NCI-H128 (cell line): Measurements from ENCODE around the gene MAP3K7CL.
"Not testable (repeated sequence)": the region's sequence is repeated elsewhere in the genome, so short reads cannot be mapped to it uniquely, and the experiment has no call there.

ENCODE experiments used
- DNase-seq: peaks from one replicate; lab custom pipeline; 2025; ENCODE audit not compliant: unreplicated experiment; lab: John Stamatoyannopoulos, UW

MAP3K7CL gene

GRCh38 chr21:29133241-29133640, 2.8 kb downstream of the MAP3K7CL start:
- no peak for DNase-seq

- no peak for DNase-seq
These were observed 3.4 kb downstream of the MAP3K7CL start for GRCh38 chr21:29133796-29134195.

- no peak for DNase-seq
These were observed 5.0 kb downstream of the MAP3K7CL start for GRCh38 chr21:29135481-29135880.

- DNase-seq = no peak
These were observed 5.6 kb downstream of the MAP3K7CL start for GRCh38 chr21:29136033-29136432.

DNA sequence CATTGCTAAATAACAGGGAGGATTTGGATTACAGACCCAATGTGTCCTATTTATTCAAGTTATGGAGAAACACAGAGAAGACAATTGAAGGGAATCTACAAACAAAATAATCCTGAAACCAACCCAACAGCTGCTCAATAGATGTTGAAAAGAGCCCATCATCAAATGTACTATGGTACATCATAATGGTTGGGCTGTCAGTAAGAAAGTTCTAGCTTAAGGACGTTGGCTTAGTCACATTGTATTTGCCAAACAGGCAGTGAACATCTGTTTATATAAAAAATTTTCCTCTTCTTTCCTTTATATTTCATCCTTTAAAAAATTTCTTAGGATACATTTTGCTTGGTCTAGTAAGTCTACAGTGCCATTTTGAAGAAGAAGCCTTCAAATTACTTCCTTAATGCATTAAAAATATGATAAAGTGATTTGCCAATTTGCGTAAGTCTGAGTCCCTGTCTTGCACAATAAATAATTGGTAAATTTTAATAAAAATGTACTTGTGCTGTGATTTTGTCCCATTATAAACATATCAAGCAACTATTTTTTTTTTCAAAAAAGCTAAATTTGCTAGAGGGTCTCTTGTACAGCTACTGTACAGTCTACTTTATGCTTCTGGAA, 14.4 kb downstream of the MAP3K7CL start:
- DNase-seq = no peak

- no peak for DNase-seq
These were observed 14.9 kb downstream of the MAP3K7CL start for GRCh38 chr21:29145354-29145782.

GRCh38 chr21:29145852-29146453, 15.5 kb downstream of the MAP3K7CL start:
- DNase-seq = no peak

DNA sequence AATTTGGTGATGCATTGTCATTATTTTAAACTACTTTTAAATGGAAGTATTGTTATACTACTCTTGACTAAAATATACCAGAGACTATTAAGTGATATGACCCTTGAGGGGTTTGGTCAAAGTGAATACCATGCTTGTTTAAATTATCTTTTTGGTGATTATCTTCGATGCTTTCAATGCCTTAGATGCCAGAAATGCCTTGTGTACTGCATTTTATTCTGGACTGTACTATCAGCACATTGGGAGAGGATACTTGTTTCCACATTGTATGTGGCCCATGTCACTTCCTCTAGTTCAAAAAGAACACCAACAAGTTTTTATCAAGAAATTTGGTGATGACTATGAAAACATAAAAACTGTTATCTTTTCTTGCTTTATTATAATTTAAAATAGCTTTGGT, 16.3 kb downstream of the MAP3K7CL start:
- no peak for DNase-seq

GRCh38 chr21:29148530-29148929, 18.1 kb downstream of the MAP3K7CL start:
- no peak for DNase-seq

DNA sequence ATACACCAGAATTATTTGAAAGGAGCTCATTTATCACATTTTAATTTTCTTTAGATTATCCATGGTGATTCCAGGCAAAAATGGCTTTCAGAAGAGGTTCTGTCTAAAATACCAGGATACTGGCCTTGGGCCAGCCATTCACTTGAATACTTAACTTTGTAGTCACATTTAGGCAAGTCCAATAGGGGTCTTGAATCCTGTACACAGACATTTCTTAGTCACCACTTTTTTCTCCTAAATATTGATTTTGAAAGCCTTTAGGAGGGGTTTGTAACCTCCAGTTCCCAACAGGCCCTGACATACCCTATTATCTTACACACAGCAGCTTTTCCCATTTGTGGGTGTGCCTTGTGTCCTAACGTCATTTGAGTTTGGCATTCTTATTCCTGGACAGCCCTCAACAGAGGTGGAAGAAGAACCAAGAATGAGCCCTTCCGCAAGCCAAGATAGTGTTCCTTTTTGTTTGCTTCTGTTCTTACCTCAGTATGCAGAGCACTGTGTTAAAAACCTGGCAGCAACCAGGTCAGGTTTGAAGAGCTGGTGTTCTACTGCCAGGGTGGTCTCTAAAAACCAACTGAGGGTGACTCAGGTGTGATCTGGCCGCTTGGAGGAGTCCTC, 19.5 kb downstream of the MAP3K7CL start:
- DNase-seq = no peak

DNA sequence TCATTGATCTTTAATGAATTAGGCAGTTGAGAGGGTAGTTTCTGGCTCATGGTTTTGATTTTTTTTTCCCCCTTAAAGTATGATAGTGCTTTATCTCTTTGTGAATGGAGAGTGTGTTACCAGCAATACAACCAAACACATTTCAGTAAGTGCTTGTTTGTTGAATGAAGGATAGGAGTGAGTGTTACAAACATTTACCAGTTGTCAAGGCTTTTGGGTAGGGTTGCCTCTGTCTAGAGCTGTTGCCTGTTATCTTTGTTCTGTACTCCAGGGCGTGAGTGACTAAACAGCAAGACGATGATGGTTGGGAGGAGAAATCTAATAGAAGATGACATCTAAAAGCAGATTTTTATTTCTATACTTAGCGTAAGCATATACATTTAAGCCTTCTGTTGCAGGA, 21.5 kb downstream of the MAP3K7CL start:
- no peak for DNase-seq

DNA sequence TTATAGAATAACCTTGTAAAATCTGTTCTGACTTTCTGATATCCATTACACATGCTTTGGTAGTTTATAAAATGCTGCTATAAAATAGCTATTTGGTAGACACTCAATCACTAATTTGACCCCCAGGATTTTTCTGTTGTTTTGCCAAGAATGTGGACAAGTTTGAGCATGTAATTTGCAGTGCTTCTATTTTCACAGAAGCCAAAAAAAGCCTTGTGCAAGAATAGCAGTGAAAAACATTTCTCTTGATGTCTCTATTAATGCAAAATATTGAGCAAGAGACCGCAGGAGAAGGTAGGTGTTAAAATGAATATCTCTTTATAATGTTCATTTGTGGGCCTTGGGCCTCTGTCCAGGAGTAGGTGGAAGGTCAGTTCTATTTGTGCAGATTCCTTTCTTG, 22.5 kb downstream of the MAP3K7CL start:
- no peak for DNase-seq

DNA sequence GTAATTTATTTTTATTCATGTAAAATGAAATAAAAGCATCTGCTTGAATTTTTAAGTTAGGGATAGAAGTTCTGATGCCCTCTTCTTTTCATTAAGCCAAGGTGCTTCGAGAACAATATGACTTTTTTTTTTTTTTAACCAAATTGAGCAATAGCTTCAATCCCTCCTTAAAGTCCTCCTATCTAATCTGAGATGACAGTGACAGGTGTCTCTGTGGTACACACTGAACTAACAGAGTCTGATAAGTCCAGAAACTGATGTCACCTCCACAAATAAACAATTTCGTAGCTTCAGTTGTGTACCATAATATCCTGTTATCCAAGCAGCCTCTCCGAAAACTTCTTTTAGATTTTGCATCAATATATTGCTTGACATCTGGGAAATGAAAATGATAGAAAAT, 23.8 kb downstream of the MAP3K7CL start:
- no peak for DNase-seq

DNA sequence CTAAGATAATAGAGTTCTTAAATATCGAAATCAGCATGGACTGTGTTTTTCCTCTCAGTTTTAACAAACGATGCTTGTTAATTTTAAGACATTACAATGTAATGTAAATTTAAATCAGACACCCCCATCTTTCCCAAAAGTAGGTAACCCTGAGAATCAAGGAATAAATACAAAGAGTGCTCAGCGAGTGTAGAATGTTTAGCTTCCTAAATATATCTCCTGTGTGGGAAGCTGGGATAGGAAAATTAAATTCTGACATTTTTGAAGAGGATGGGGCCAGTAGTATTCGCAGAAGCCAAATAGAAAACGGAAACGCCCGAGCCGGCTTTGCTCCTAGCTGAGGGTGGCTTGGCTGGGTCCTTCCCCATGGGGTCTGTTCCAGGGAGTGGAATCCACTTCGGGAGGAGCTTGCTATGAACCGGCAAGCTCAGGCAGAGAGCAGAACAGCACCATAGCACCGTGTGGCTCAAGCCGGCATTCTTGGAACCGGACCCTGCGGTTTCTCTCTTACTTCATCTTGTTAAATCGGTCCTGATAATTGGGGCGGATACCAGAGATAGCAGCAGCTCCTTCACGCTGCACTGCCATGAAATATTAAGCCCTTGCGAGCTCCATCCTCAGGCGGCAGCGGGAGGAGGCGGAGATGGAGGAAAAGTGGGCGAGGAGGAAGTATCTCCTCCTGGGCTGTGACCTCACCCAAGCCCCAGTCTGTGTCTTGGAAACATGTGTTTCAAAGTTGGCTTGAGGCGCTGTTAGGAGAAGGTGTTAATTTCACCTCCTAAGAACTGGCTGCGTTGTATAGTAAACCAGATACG, 24.9 kb downstream of the MAP3K7CL start:
- no peak for DNase-seq

- no peak for DNase-seq
These were observed 25.5 kb downstream of the MAP3K7CL start for GRCh38 chr21:29155933-29156260.

DNA sequence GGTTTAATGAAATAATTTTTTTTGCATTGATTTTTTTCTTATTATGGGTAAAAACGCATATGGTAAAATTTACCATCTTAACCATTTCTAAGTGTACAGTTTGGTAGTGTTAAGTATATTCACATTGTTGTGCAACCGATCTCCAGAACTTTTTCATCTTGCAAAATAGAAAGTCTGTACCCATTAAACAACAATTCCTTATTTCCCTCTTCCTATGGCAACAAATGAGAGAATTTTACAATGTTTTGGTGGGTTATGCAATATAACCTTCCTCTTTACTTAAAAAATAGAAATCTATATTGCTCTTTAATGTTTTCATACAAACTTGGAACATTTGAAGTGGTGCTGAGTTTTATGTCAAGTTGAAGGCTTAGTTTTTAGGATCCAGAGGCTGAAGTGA, 26.6 kb downstream of the MAP3K7CL start:
- no peak for DNase-seq

DNA sequence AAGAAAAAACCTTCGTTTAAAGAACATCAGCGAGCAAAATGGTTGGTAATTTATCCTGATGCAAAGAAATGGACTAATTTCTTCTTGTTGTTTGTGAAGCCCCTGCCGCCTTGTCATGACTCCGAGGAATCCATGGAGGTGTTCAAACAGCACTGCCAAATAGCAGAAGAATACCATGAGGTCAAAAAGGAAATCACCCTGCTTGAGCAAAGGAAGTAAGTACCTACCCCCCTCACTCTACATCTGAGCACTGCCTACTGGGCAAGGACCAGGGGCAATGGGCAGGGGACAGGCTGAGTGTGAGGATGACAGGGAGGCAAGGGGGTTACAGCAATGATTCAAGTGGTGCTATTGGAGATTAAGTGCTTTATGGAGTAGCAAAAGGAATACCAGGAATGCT, 29.4 kb downstream of the MAP3K7CL start:
- no peak for DNase-seq

DNA sequence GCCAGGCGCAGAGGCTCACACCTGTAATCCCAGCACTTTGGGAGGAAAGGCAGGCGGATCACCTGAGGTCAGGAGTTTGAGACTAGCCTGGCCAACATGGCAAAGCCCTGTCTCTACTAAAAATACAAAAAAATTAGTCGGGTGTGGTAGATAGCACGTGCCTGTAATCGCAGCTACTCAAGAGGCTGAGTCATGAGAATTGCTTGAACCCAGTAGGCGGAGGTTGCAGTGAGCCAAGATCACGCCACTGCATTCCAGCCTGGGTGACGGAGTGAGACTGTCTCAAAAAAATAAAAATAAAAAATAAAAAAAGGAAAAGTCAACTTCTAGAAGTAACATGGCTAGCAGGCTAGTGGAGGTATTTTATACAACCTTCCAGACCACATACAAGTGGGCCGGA, 32.4 kb downstream of the MAP3K7CL start:
- DNase-seq = not testable (repeated sequence)

- no peak for DNase-seq
These were observed 33.1 kb downstream of the MAP3K7CL start for GRCh38 chr21:29163341-29164115.

DNA sequence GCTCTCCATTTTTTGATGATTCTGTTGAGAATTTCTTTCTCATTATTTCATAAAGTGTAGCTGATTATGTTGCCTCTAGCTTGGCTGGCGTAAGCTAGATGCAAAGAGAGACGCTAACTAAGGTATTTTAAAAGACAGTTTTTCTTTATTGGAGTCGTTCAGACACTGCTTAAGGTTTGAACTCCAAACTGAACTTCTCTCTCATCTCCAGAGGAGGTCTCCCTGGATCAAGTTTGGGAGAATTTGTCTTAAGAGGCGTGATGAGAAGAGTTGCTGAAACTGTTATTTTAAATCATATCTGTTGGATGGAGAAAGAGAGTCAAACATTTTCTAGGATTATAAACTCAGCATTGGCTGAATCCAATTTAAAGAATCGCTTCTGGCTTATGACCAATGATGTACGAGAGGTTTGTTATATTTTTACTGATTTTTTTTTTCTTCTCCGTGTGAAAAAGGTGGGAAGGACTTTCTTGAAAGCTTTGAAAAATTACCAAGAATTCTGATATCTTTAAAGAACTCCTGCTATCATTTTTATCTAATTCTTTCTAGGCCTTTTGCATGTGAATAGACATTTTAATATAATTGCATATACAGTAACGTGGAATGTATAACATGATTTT, 34.0 kb downstream of the MAP3K7CL start:
- DNase-seq = no peak

DNA sequence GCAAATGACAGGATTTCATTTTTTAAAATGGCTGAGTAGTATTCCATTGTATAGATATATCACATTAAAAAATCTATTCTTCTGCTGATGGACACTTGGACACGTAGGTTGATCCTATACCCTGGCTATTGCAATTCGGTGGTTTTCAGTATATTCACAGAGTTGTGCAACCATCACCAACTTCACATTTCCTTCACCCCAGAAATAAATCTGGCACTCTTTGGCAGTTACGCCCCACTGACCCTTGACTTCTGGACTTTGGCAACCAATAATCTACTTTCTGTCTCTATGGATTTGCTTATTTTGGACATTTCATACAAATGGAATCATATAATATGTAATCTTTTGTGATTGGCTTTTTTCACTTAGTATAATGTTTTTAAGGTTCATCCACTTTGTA, 35.9 kb downstream of the MAP3K7CL start:
- no peak for DNase-seq
